ENCODE data around the gene CCDC124.
"Not testable (repeated sequence)": the region's sequence is repeated elsewhere in the genome, so short reads cannot be mapped to it uniquely, and the experiment has no call there.

CCDC124 gene, protein sequence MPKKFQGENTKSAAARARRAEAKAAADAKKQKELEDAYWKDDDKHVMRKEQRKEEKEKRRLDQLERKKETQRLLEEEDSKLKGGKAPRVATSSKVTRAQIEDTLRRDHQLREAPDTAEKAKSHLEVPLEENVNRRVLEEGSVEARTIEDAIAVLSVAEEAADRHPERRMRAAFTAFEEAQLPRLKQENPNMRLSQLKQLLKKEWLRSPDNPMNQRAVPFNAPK

DNA sequence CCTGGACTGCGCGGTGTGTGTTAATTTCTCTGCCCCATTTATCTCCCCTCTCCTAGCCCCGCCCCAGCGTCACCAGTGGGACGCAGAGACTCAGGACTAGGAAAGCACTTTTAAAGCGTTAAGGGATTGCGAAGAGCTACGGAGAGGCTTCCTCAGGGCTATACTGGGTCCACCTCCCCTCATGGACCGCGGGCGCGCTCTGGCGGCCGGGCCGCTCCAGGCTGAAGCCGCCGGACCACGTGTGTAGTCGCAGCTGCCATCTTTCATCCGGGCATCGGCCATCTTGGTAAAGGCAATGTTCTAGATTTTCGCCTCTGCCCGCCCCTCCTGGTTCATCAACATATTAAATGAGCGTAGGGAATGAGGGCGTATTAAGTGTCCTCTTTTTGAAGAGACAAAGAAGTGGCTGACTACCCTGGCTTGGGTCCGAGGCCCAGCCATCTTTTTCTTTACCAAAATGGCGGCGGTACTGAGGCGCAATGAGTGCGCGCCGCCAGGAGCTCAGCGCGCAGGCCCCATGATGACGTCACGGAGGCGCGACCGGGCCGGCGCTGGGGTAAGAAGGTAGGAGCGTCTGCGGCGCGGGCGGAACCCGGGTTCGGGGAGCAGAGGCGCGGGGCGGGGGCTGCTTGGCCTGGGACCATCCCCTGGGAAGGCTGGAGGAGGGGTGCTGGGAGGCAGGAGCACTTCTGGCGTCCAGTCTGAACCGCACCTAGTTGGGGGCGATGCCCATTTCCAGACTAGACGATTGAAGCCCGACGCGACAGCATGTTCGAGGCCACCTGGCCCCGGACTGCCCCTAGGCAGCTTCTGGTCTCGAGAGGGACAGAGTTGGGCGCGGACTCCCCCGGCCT is at the start of gene CCDC124:
CCDC124 (plus strand) TSS at position 531 of the 854 bp plus-strand sequence. CDS start 3,406 bp downstream, outside the sequence.
- DNase-seq, result peak; percentile 92 to 93

DNA sequence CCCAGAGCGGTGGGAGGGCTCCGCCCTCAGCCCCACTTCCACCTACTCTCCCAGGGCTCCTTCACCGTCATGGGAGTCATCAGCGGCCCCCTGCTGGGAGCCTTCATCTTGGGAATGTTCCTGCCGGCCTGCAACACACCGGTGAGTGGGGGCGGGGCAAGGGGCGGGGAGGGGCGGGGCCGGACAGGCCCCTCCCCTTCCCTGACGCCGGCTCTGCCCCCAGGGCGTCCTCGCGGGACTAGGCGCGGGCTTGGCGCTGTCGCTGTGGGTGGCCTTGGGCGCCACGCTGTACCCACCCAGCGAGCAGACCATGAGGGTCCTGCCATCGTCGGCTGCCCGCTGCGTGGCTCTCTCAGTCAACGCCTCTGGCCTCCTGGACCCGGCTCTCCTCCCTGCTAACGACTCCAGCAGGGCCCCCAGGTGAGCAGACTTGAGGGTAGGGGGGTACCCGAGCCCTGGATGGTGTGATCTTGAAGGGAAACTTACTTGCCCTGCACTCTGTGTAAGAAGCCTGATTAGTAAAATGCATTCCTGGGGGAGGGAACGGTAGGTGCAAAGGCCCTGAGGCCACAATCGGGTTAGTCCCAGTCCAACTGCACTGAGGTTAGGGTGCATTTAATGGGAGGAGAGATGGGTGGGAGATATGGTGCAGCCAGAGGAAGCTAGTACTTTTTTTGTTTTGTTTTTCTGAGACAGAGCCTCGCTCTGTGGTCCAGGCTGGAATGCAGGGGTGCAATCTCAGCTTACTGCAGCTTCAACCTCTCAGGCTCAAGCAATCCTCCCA is 49.0 kb upstream of the CCDC124 start:
- DNase-seq, result no peak

DNA sequence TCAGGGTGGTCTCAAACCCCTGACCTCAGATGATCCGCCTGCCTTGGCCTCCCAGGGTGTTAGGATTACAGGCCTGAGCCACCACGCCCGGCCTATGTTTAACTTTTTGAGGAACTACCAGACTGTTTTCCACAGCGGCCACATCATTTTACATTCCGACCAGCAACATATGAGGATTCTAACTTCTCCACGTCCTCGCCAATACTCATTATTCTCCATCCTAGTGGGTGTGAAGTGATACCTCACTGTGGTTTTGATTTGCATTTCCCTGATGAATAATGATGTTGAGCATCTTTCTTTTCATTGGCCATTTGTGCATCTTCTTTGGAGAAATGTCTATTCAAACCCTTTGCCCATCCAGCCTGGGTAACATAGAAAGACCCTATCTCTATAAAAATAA is 46.3 kb upstream of the CCDC124 start:
- DNase-seq, result no peak

DNA sequence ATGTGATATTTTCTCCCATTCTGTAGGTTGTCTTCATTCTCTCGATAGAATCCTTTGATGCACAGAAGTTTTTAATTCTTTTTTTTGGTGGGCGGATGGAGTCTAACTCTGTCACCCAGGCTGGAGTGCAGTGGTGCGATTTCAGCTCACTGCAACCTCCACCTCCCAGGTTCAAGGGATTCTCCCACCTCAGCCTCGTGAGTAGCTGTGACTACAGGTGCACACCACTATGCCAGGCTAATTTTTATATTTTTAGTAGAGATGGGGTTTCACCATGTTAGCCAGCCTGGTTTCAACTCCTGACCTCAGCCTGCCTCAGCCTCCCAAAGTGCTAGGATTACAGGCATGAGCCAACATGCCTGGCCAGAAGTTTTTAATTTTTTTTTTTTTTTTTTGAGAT is 45.6 kb upstream of the CCDC124 start:
- DNase-seq, result not testable (repeated sequence)

DNA sequence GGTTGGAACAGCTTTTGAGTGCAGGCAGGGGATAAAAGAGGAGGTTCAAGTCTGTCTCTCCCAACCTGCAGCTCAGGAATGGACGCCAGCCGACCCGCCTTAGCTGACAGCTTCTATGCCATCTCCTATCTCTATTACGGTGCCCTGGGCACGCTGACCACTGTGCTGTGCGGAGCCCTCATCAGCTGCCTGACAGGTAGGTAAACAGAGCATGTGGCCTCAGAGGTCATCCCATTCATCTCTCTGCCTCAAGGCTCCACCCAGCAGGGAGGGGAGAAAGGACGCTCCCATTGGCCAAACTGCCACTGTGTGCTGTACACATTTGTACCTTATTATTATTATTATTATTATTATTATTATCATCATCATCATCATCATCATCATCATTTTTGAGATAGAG is 44.6 kb upstream of the CCDC124 start:
- DNase-seq, result no peak

DNA sequence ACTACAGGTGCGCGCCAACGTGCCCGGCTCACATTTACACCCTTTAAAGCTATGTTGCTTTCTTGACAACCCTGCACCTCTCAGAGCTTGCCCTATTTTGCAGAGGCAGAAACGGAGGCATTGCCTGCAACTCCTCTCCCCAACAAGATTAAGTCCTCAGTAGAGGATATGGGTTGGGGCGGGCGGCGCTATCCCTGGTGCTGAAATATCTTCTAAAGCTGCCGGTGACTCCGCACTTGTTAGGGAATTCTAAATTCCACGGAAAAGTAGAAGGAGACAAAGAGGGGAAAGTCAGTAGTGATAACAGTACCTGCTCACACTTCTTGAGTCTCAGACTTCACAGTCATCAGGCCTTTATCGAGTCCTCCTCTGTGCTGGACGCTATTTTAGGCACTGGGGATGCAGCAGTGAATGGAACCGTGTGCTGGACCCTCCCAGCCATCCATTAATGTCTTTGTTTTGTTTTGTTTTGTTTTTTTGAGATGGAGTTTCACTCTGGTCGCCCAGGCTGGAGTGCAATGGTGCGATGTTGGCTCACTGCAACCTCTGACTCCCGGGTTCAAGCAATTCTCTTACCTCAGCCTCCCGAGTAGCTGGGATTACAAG is 43.1 kb upstream of the CCDC124 start:
- DNase-seq, result no peak

DNA sequence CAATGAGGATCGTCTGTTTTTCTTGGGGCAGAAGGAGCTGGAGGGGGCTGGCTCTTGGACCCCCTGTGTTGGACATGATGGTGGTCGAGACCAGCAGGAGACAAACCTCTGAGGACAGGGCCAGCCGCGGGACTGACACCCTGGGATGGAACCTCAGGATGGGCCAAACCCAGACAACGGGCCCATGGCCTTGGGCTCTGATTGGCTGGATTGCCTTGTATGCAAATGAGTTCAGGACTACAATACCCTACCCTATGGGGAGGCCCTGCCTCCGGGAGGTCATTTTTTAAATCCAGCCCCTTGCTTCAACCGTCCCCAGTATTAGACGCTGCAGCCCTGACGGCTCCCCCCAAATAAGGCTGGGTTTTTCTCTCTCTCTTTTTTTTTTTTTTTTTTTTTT is 39.0 kb upstream of the CCDC124 start:
- DNase-seq, result no peak

DNA sequence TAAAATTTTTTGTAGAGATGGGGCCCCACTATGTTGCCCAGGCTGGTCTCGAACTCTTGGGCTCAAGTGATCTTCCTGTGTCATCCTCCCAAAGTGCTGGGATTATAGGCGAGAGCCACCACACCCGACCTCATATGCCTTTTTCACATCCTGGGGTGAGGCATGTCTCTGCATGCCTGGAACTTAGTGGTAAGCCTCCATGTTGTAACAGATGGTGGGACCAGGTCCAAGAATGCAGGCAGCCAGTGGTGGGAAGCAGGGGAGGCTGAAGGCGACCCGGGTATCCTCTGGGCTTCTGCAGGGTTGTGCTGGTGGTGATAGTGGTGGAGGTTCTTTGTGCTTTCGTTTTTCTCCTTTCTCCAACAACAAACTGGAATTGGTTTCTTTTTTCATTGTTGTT is 30.1 kb upstream of the CCDC124 start:
- DNase-seq, result no peak

DNA sequence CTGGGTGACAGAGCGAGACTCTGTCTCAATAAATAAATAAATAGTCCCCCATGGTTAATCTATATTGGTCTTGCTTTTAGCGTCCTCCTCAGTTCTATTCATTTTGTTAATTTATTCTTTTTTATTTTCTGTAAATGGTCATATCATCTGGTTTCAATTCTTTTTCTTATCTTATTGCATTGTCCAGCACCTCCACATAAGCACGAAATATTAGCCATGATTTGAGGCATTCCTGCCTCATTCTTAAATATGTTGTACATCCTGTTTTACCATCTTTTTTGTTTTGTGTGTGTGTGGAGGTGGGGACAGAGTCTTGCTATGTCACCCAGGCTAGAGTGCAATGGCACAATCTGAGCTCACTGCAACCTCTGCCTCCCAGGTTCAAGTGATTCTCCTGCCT is 24.6 kb upstream of the CCDC124 start:
- no peak for DNase-seq

DNA sequence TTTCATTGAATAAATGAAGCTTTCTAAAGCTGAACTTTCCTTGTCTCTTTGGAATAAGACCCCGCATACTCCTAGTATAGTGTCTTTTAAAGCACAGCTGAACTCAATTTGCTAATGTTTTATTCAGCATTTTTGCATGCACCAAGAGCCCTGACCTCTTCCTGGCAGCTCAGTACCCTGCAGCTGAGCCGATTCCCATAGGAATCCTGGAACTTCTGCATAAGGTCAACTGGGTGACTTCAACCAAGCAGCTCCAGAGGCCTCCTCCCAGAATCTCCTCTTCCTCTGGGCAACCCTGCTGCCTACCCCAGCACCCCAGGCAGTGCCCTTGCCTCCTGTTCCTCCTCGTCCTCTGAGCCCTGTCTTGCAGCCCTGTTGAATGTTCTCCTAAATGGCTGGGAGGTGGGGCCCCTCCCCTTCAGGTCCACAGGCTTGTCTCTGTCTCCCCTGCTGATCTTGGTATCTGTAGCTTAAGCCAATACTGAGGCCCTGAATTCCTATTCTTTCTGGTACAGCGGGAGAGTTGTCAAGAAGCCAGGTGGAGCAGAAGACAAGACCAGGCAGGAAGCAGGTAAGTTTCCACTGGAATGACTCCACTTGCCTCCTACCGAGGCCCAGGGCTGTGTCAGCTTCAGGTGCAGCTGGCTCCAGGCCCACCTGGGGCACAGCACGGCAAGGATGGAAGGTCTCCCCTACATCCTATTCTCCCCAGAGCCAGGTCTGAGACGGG is 23.6 kb upstream of the CCDC124 start:
- no peak for DNase-seq

DNA sequence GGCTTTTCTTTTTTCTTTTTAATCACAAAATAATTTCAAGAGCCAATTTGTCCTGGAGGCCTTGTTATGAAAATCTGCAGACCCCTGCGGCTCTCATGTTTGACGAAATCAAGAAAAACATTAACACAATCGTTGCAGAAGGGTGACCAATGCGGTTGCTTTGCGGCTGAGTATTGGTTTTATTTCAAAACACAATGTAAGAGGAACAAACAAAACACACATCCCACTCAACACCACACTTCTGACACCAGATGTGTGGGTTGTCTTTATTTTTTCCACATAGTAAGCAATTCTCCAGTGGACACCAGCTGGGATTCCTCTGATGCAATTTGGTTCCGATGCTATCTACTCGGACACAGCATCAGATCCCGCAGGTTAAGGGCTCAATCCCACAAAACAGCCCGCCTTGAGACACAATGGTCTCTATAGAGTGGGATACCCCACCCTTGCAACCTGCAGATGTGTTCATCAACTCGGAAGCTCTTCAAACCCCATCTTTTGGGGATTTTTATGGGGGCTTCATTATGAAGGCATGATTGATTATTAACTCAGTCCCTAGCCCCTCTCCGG is 21.9 kb upstream of the CCDC124 start:
- no peak for DNase-seq

DNA sequence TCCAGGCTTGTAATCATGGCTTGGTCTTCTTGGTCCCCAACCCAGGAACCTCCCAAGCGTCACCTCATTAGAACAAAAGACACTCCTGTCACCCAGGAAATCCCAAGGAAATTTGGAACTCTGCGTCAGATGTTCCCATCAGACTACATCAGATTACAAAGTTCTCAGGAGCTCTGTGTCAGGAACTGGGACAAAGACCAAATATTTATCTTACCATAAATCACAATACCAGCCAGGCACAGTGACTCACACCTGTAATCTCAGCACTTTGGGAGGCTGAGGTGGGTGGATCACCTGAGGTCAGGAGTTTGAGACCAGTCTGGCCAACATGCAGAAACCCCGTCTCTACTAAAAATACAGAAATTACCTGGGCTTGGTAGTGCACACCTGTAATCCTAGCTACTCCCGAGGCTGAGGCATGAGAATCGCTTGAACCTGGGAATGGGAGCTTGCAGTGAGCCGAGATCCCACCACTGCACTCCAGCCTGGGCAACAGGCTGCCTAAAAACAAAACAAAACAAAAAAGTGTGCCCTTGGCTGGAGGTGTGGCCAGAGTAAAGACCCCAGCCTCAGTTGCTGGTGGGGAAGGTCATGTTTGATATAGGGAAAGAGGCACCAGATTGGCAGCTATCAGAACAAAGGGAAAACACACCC is 16.7 kb upstream of the CCDC124 start:
- DNase-seq, result no peak

DNA sequence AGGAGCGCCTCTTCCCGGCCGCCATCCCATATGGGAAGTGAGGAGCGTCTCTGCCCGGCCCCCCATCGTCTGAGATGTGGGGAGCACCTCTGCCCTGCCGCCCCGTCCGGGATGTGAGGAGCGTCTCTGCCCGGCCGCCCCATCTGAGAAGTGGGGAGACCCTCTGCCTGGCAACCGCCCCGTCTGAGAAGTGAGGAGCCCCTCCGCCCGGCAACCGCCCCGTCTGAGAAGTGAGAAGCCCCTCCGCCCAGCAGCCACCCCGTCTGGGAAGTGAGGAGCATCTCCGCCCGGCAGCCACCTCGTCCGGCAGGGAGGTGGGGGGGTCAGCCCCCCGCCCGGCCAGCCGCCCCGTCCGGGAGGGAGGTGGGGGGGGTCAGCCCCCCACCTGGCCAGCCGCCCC is 14.7 kb upstream of the CCDC124 start:
- not testable (repeated sequence) for DNase-seq

DNA sequence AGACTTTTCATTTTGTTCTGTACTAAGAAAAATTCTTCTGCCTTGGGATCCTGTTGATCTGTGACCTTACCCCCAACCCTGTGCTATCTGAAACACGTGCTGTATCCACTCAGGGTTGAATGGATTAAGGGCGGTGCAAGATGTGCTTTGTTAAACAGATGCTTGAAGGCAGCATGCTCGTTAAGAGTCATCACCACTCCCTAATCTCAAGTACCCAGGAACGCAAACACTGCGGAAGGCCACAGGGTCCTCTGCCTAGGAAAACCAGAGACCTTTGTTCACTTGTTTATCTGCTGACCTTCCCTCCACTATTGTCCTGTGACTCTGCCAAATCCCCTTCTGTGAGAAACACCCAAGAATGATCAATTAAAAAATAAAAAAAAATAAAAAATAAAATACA is 13.7 kb upstream of the CCDC124 start:
- not testable (repeated sequence) for DNase-seq

DNA sequence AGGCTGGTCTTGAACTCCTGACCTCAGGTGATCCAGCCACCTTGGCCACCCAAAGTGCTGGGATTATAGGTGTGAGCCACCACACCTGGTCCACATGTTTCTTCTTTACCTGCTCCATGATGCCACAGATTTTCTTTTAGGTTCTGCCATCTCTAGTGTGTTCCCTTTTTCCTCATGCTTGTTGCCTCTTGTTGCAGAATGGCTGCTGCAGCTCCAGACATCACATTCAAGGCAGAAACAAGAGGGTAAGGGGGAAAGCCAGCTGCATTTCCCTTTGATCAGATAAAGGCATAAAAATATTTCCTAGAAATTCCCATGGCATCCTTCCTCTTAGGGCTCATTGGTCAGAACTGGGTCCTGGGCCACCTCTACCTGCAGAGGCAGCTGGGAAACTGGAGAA is 12.3 kb upstream of the CCDC124 start:
- no peak for DNase-seq

DNA sequence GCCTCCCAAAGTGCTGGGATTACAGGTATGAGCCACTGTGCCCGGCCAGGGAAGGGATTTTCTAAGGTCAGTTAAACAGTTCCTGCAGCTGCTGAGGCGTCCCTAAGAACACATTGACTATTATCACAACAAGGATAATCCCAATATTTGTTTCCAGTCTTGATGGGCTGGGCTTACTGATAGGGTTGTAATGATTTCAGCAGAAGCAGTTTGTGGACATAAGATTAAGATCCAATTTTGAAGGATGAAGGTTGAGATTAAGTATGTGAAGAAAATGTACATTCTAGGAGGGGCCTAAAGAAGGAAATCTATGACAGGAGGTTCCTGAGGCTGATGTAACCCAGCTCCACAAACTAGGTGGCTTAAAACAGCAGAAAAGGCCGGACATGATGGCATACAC is 10.7 kb upstream of the CCDC124 start:
- DNase-seq, result no peak

DNA sequence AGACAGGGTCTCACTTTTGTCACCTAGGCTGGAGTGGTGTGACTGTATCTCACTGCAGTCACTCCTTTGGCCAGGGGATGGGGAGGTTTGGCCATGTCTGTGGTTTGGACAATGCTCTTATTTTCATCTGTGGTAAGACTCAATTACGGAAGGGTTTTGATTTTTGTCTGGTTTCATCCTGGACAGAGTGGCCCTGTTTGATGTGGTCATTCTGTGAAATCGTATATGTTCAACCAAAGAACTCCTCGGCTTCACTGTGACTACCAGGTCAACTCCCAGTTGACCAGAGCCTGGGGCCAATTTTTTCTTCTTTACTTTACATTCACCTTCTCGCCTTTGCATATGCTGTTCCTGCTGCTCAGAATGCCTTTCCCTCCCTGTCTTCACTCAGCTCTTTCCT is 6.8 kb upstream of the CCDC124 start:
- no peak for DNase-seq

DNA sequence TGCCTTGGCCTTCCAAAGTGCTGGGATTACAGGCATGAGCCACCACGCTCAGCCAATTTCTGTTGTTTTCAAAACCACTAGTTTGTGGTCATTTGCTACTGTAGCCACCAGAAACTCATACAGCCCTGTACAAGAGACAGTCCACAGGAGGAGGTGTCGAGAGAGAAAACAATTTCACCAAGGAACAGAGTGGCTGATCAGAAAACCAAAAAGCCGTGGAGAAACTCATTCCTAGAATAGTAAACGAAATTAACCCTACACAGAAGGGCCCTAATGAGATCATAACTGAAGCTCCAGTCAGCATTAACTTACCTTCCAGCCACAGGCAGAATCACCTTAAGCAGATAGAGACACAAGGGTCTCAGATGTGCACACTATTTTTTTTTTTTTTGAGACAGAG is 3.8 kb upstream of the CCDC124 start:
- DNase-seq, result no peak

DNA sequence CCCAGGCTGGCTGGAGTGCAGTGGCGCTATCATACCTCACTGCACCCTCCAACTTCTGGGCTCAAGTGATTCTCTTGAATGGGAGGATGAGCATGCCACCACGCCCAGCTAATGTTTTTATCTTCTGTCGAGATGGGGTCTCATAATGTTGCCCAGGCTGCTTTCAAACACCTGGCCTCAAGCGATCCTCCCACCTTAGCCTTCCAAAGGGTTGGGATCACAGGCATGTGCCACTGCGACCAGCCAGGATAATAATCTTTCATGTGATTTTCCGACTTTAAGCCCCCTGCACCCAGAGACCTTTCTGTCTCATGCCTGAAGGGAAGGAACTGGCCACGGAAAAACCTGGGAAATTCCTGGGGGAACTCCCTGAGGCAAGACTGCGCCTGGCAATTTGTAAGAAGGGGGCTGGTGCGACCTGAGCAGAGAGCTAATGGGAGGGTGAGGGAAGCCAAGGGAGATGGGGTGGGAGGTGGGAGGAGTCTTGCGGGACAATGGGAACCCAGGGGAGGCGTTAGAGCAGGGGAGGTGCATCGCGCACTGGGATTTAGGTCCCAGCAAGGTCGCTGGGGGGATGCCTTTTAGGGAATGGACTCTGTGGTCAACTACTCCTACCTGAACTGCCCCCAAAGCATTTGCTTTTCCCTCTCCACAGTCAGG is 1.2 kb upstream of the CCDC124 start:
- peak in 1 of 2 experiments; percentile 27 for DNase-seq

DNA sequence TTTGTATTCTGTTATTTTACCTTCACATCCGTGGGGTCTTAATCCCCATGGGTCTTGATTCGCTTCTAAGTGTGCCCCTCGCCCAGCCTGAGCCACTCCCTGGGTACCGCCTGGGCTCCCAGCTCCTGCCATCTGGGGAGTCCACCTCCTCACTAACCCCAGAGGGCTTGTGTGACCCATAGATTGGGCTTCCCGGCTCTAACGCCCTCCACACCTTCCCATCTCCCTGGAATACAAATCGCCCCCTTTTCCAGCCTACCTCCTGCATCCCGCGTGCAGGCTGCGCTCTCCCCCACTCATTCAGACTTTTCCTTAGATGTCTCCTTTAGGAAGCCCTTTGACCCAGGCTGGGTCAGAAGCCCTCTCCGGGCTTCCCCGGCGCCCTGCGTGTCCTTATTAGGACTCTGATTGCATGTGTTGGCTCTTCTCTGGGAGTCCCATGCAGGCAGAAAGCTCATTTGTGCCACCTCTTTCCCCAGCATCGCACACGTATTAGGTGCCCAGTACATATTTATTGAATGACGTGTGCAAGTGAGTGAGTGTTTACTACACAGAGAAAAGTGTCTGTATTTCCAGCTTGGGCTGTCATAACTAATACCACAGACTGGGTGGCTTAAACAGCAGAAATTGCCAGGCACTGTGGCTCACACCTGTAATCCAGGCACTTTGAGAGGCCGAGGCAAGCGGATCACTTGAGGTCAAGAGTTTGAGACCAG is 757 bp downstream of the CCDC124 start:
- DNase-seq, result no peak
